H9 (cell line): Measurements from ENCODE around the gene RPL28. TPM values are rescaled to one million over a fixed set of nuclear protein-coding genes. Genes with fewer than 3 reads are reported as not detected.

Source experiments
- DNase-seq: peaks from one replicate; pipeline ENCODE4 v3.0.0-alpha.2; 2017
- H2AFZ ChIP-seq: one replicate; pipeline ENCODE4 v1.6.1; 2013; ENCODE audit warnings: mild to moderate bottlenecking, low read length, control low read depth, moderate library complexity
- H2AK5ac ChIP-seq: 2 replicates; pipeline ENCODE4 v1.6.1; 2013; ENCODE audit warnings: low read length, control low read depth, mixed read lengths; ENCODE audit not compliant: insufficient read length
- H2BK120ac ChIP-seq: one replicate; pipeline ENCODE4 v1.6.1; 2013; ENCODE audit warnings: low read depth, mild to moderate bottlenecking, low read length, control low read depth, inconsistent platforms; ENCODE audit not compliant: poor library complexity, severe bottlenecking
- H2BK12ac ChIP-seq: 2 replicates; pipeline ENCODE4 v1.6.1; 2013; ENCODE audit warnings: low read length, control low read depth, mixed read lengths, low read depth; ENCODE audit not compliant: insufficient read length
- H2BK15ac ChIP-seq: 2 replicates; pipeline ENCODE4 v1.6.1; 2013; ENCODE audit warnings: low read depth, low read length, control low read depth
- H2BK20ac ChIP-seq: one replicate; pipeline ENCODE4 v1.6.1; 2013; ENCODE audit warnings: low read depth, mild to moderate bottlenecking, low read length, control low read depth, inconsistent platforms; ENCODE audit not compliant: poor library complexity, severe bottlenecking
- H2BK5ac ChIP-seq: 2 replicates; pipeline ENCODE4 v1.6.1; 2013; ENCODE audit warnings: low read length, control low read depth, mixed read lengths; ENCODE audit not compliant: insufficient read length
- H3K14ac ChIP-seq: 2 replicates; pipeline ENCODE4 v1.6.1; 2013; ENCODE audit warnings: low read length, control low read depth; ENCODE audit not compliant: insufficient read depth
- H3K18ac ChIP-seq: 2 replicates; pipeline ENCODE4 v1.6.1; 2013; ENCODE audit warnings: low read depth, mild to moderate bottlenecking, mixed read lengths, low read length, control low read depth; ENCODE audit not compliant: insufficient read length
- H3K23ac ChIP-seq: 2 replicates; pipeline ENCODE4 v1.6.1; 2013; ENCODE audit warnings: low read length, control low read depth, mixed read lengths, low read depth; ENCODE audit not compliant: insufficient read length
- H3K23me2 ChIP-seq: 2 replicates; pipeline ENCODE4 v1.6.1; 2013; ENCODE audit warnings: low read depth, mild to moderate bottlenecking, mixed read lengths, low read length, control low read depth; ENCODE audit not compliant: insufficient read length, poor library complexity, severe bottlenecking
- H3K27ac ChIP-seq: 2 replicates; pipeline ENCODE4 v1.5.1; 2013; ENCODE audit warnings: low read length, control low read depth, mixed read lengths, low read depth; ENCODE audit not compliant: insufficient read length
- H3K27me3 ChIP-seq: 2 replicates; pipeline ENCODE4 v1.6.1; 2013; ENCODE audit warnings: low read length, control low read depth, inconsistent platforms; ENCODE audit not compliant: insufficient read depth
- H3K4ac ChIP-seq: 2 replicates; pipeline ENCODE4 v1.6.1; 2013; ENCODE audit warnings: low read depth, mild to moderate bottlenecking, control low read depth, inconsistent platforms, low read length, moderate library complexity
- H3K4me1 ChIP-seq: 2 replicates; pipeline ENCODE4 v1.6.1; 2013; ENCODE audit warnings: low read length, control low read depth, inconsistent platforms; ENCODE audit not compliant: insufficient read depth
- H3K4me2 ChIP-seq: 2 replicates; pipeline ENCODE4 v1.6.1; 2013; ENCODE audit warnings: low read length, control low read depth, mixed read lengths; ENCODE audit not compliant: insufficient read length, insufficient read depth
- H3K56ac ChIP-seq: 2 replicates; pipeline ENCODE4 v1.6.1; 2013; ENCODE audit warnings: low read depth, mild to moderate bottlenecking, mixed read lengths, low read length, control low read depth; ENCODE audit not compliant: insufficient read length
- H3K79me1 ChIP-seq: 2 replicates; pipeline ENCODE4 v1.6.1; 2013; ENCODE audit warnings: low read depth, mild to moderate bottlenecking, moderate library complexity, low read length, control low read depth, inconsistent platforms; ENCODE audit not compliant: insufficient read depth, poor library complexity, severe bottlenecking
- H3K79me2 ChIP-seq: 2 replicates; pipeline ENCODE4 v1.6.1; 2013; ENCODE audit warnings: low read length, control low read depth, inconsistent platforms; ENCODE audit not compliant: insufficient read depth
- H3K9ac ChIP-seq: 2 replicates; pipeline ENCODE4 v1.6.1; 2013; ENCODE audit warnings: low read length, control low read depth, mixed read lengths; ENCODE audit not compliant: insufficient read length; ENCODE audit errors: extremely low read depth
- H3K9me3 ChIP-seq: one replicate; pipeline ENCODE4 v1.6.1; 2013; ENCODE audit warnings: low read depth, low read length, inconsistent platforms; ENCODE audit not compliant: control insufficient read depth
- H3T11ph ChIP-seq: one replicate; pipeline ENCODE4 v1.6.1; 2013; ENCODE audit warnings: mild to moderate bottlenecking, low read length, control low read depth, inconsistent platforms
- H4K20me1 ChIP-seq: one replicate; pipeline ENCODE4 v1.6.1; 2013; ENCODE audit not compliant: control insufficient read depth, insufficient read length, insufficient read depth
- H4K5ac ChIP-seq: 2 replicates; pipeline ENCODE4 v1.6.1; 2013; ENCODE audit warnings: low read depth, mild to moderate bottlenecking, mixed read lengths, low read length, control low read depth; ENCODE audit not compliant: insufficient read length
- H4K8ac ChIP-seq: replicated peaks from 2 replicates; pipeline ENCODE4 v1.6.1; 2013; ENCODE audit warnings: low read length, control low read depth, mixed read lengths, low read depth; ENCODE audit not compliant: insufficient read length
- H4K91ac ChIP-seq: 2 replicates; pipeline ENCODE4 v1.6.1; 2013; ENCODE audit warnings: low read depth, mild to moderate bottlenecking, moderate library complexity, mixed read lengths, low read length, control low read depth; ENCODE audit not compliant: insufficient read length
- H3K27ac Mint-ChIP-seq, 3 experiments: 2 replicates in 2 of 3; 3 replicates in 1 of 3; pipeline ENCODE4 v1.8.0; 2020 to 2021; ENCODE audit warnings: mixed read lengths in 3 of 3, mild to moderate bottlenecking in 1 of 3, moderate library complexity in 1 of 3
- H3K27me3 Mint-ChIP-seq: 2 replicates; pipeline ENCODE4 v1.8.0; 2021; ENCODE audit warnings: low read depth, mild to moderate bottlenecking, moderate library complexity, mixed read lengths
- H3K36me3 Mint-ChIP-seq, 3 experiments: 2 replicates in 2 of 3; 3 replicates in 1 of 3; pipeline ENCODE4 v1.8.0; 2020 to 2021; ENCODE audit warnings: low read depth in 3 of 3, mixed read lengths in 3 of 3; ENCODE audit not compliant: insufficient read depth in 1 of 3
- H3K4me1 Mint-ChIP-seq, 2 experiments: 2 replicates each; pipeline ENCODE4 v1.8.0; 2020; ENCODE audit warnings: mixed read lengths in 2 of 2
- H3K4me3 Mint-ChIP-seq, 2 experiments: 2 replicates in 1 of 2; 3 replicates in 1 of 2; pipeline ENCODE4 v1.8.0; 2020 to 2021; ENCODE audit warnings: mild to moderate bottlenecking in 2 of 2, mixed read lengths in 2 of 2, moderate library complexity in 1 of 2
- H3K9me3 Mint-ChIP-seq, 2 experiments: 2 replicates in 1 of 2; 3 replicates in 1 of 2; pipeline ENCODE4 v1.8.0; 2020; ENCODE audit warnings: mild to moderate bottlenecking in 2 of 2, mixed read lengths in 2 of 2, moderate library complexity in 1 of 2
- CTCF ChIP-seq: fragments of 200-600 bp; sonication (generic); conservative IDR thresholded peaks from 3 replicates; pipeline ENCODE4 v1.8.0; 2021; ENCODE audit warnings: antibody characterized with exemption, mild to moderate bottlenecking
- WGBS: extraction: QIAGEN DNeasy Blood & Tissue Kit; methylation state at CpG from one replicate; pipeline ENCODE4 v1.1.7; 2013; ENCODE audit warnings: missing lambda C conversion rate, low lambda C conversion rate, mixed read lengths; ENCODE audit not compliant: insufficient read length; ENCODE audit errors: extremely low coverage; 5-methylcytosine and 5-hydroxymethylcytosine counted together
- total RNA-seq: library from RNA; stranded (reverse); gene quantifications from 2 replicates; pipeline ENCODE4 v1.2.1, GENCODE V29; 2021

The RPL28 gene
- total RNA-seq, 1 experiment from 2014 or later = 2,076 TPM

DNA sequence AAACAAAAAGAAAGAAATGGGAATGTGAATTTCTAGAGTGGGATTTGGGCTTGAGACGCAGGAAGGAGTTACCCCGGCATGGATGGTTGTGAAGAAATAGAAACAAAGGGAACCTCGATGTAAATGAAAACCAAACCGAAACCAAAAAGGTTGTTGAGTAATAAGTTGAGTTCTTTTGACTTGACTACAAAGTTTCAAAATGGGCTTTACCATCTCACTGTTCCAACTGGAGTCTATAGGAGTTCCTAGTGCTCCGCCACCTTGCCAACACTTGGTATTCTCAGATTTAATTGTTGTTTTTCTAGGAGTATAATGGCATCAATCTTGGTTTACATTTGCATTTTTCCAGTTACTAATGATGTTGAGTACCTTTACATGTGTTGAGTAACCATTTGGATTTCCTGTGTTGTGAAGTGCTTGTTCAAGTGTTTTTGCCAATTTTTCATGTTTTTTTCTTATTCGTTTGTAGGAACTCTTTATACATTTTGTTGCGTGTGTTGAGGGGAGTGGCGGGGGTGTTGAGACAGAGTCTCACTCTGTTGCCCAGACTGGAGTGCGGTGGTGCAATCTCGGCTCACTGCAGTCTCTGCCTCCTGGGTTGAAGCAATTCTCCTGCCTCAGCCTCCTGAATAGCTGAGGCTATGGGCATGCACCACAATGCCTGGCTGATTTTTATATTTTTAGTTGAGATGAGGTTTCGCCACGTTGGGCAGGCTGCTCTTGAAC, 12.6 kb downstream of the RPL28 start:
- Histone ChIP-seq H3K4ac (no peak overlapping the region), H4K8ac (no peak overlapping the region), H2BK5ac (no peak overlapping the region), H3K18ac (no peak overlapping the region), H2AK5ac (no peak overlapping the region), H2BK120ac (no peak overlapping the region), H4K91ac (no peak overlapping the region), H2BK20ac (no peak overlapping the region), H3K27me3 (no peaks in the 10 kb centered on the region), H3K14ac (no peak overlapping the region), H4K20me1 (no peaks in the 10 kb centered on the region), H2AFZ (no peak overlapping the region), H3K23me2 (no peaks in the 10 kb centered on the region), H3K79me2 (no peaks in the 10 kb centered on the region), H3K27ac (no peak overlapping the region), H3K23ac (no peak overlapping the region), H2BK12ac (no peak overlapping the region), H3K56ac (no peak overlapping the region), H2BK15ac (no peak overlapping the region), H3K4me1 (no peaks in the 10 kb centered on the region; the same call in 1 of the 2 replicates), H3K9me3 (no peaks in the 10 kb centered on the region), H3K4me2 (no peak overlapping the region), H3T11ph (no peak overlapping the region), H3K9ac (no peak overlapping the region), H4K5ac (no peak overlapping the region), H3K79me1 (no peaks in the 10 kb centered on the region)
- peak overlapping the region in 1 of 2 experiments; percentile 45; a peak in 1 of 5 replicates for H3K4me3 Mint-ChIP-seq
- WGBS = no CpG with 5 or more reads among the region's 12 CpGs
- peak overlapping the region in 1 of 3 experiments; percentile 96; a peak in 1 of 7 replicates for H3K27ac Mint-ChIP-seq
- DNase-seq = no peak
- H3K36me3 Mint-ChIP-seq = peaks cover 21 to 29% (median 25%) of the 10 kb centered on the region in 3 experiments; a peak in 6 of 7 replicates
- no peaks in the 10 kb centered on the region for H3K9me3 Mint-ChIP-seq
- H3K27me3 Mint-ChIP-seq = peaks cover 8% of the 10 kb centered on the region
- TF ChIP-seq CTCF = no peak
- H3K4me1 Mint-ChIP-seq = peaks cover 9 to 22% of the 10 kb centered on the region in 2 experiments
